HG02678 (cell line): ENCODE measurements around the gene LGALS13.

Experiments
- ATAC-seq: cut with Tn5 transposase; IDR thresholded peaks from one replicate; pipeline ENCODE4 v1.9.1; 2021; ENCODE audit warnings: mild to moderate bottlenecking, moderate library complexity; ENCODE audit not compliant: unreplicated experiment

LGALS13 gene

GRCh38 chr19:39602224-39602623 lies at the start of gene LGALS13:
Gene LGALS13, plus strand, starts transcription at chr19:39602524. Its CDS starts 45 bp downstream, at chr19:39602569.
- ATAC-seq = no peak

GRCh38 chr19:39553082-39553652 lies 49.2 kb upstream of the LGALS13 start:
- no peak for ATAC-seq

GRCh38 chr19:39554701-39555311 lies 47.5 kb upstream of the LGALS13 start:
- no peak for ATAC-seq

GRCh38 chr19:39555883-39556282 lies 46.4 kb upstream of the LGALS13 start:
- no peak for ATAC-seq

- no peak for ATAC-seq
Observed at GRCh38 chr19:39557811-39558623, 44.3 kb upstream of the LGALS13 start.

GRCh38 chr19:39558624-39559117 lies 43.7 kb upstream of the LGALS13 start:
- ATAC-seq = no peak

GRCh38 chr19:39563408-39563807 lies 38.9 kb upstream of the LGALS13 start:
- no peak for ATAC-seq

- no peak for ATAC-seq
Observed at GRCh38 chr19:39566064-39566463, 36.3 kb upstream of the LGALS13 start.

- no peak for ATAC-seq
Observed at GRCh38 chr19:39568604-39569003, 33.7 kb upstream of the LGALS13 start.

- no peak for ATAC-seq
Observed at GRCh38 chr19:39582442-39582841, 19.9 kb upstream of the LGALS13 start.

- ATAC-seq = no peak
Observed at GRCh38 chr19:39582891-39583625, 19.3 kb upstream of the LGALS13 start.

GRCh38 chr19:39587496-39587895 lies 14.8 kb upstream of the LGALS13 start:
- no peak for ATAC-seq

- no peak for ATAC-seq
Observed at GRCh38 chr19:39588066-39588465, 14.3 kb upstream of the LGALS13 start.

GRCh38 chr19:39590265-39590664 lies 12.1 kb upstream of the LGALS13 start:
- no peak for ATAC-seq

- ATAC-seq = no peak
Observed at GRCh38 chr19:39592381-39592780, 9.9 kb upstream of the LGALS13 start.

GRCh38 chr19:39595950-39596349 lies 6.4 kb upstream of the LGALS13 start:
- ATAC-seq = no peak

- no peak for ATAC-seq
Observed at GRCh38 chr19:39596911-39597310, 5.4 kb upstream of the LGALS13 start.

GRCh38 chr19:39599116-39599515 lies 3.2 kb upstream of the LGALS13 start:
- no peak for ATAC-seq

- no peak for ATAC-seq
Observed at GRCh38 chr19:39603825-39604224, 1.5 kb downstream of the LGALS13 start.

- ATAC-seq = no peak
Observed at GRCh38 chr19:39607021-39607420, 4.7 kb downstream of the LGALS13 start.

- ATAC-seq = no peak
Observed at GRCh38 chr19:39607561-39607960, 5.2 kb downstream of the LGALS13 start.
